GM18870 (cell line): ENCODE results near the gene TMEM263.
"Not testable (repeated sequence)": the region's sequence is repeated elsewhere in the genome, so short reads cannot be mapped to it uniquely, and the experiment has no call there.

Experiments
- ATAC-seq: cut with Tn5 transposase; IDR thresholded peaks from one replicate; pipeline ENCODE4 v1.9.1; 2021; ENCODE audit warnings: moderate library complexity; ENCODE audit not compliant: unreplicated experiment

The TMEM263 gene

GRCh38 chr12:106985479-106985878 lies 29.8 kb downstream of the TMEM263 start:
- ATAC-seq, result no peak

- no peak for ATAC-seq
These were observed 30.4 kb downstream of the TMEM263 start for GRCh38 chr12:106986135-106986534.

GRCh38 chr12:106986625-106987389 lies 31.1 kb downstream of the TMEM263 start, which contains the start of gene MTERF2:
TSS of gene MTERF2 (minus strand) at chr12:106987146. CDS start at chr12:106978714, 8,432 bp downstream.
- peak; percentile 82 for ATAC-seq

- no peak for ATAC-seq
These were observed 32.1 kb downstream of the TMEM263 start for GRCh38 chr12:106987846-106988245.

- ATAC-seq, result no peak
These were observed 39.0 kb downstream of the TMEM263 start for GRCh38 chr12:106994579-106995220.

- ATAC-seq, result not testable (repeated sequence)
These were observed 40.4 kb downstream of the TMEM263 start for GRCh38 chr12:106996102-106996501.

- ATAC-seq, result no peak
These were observed 42.2 kb downstream of the TMEM263 start for GRCh38 chr12:106997916-106998315.

- no peak for ATAC-seq
These were observed 43.7 kb downstream of the TMEM263 start for GRCh38 chr12:106999446-106999845.

GRCh38 chr12:107002665-107003064 lies 47.0 kb downstream of the TMEM263 start:
- not testable (repeated sequence) for ATAC-seq

- ATAC-seq, result no peak
These were observed 51.7 kb downstream of the TMEM263 start for GRCh38 chr12:107007411-107007810.

GRCh38 chr12:107011519-107011918 lies 55.8 kb downstream of the TMEM263 start:
- no peak for ATAC-seq

GRCh38 chr12:107012736-107013425 lies 57.2 kb downstream of the TMEM263 start:
- no peak for ATAC-seq

- no peak for ATAC-seq
These were observed 58.3 kb downstream of the TMEM263 start for GRCh38 chr12:107014055-107014454.

GRCh38 chr12:107017042-107017441 lies 61.3 kb downstream of the TMEM263 start:
- no peak for ATAC-seq

- ATAC-seq, result no peak
These were observed 63.8 kb downstream of the TMEM263 start for GRCh38 chr12:107019546-107019945.
